A549 (cell line): Measurements from ENCODE around the gene SLC15A3. TPM values are rescaled to one million over a fixed set of nuclear protein-coding genes. Genes with fewer than 3 reads are reported as not detected.

Experiments used
- ATAC-seq, 2 experiments: fragments of 200-7000 bp in 1 of 2; fragments of >200 bp in 1 of 2; cut with Nextera tagmentation in 1 of 2; cut with Tn5 transposase in 1 of 2; 3 replicates each; pipeline versions ENCODE4 v1.8.0 to v1.9.1; 2018 to 2020; ENCODE audit warnings: mild to moderate bottlenecking in 1 of 2, moderate library complexity in 1 of 2
- CTCF ChIA-PET: fragments of 300-600 bp; sonication (Branson Sonifier 250); formaldehyde crosslinking; extraction: SDS; loops from one replicate; lab custom pipeline; 2021; ENCODE audit warnings: antibody characterized with exemption, inconsistent platforms; lab: Yijun Ruan, JAX
- POLR2A ChIA-PET: fragments of 350-600 bp; formaldehyde crosslinking; extraction: SDS; loops from one replicate; lab custom pipeline; 2021; ENCODE audit warnings: antibody characterized with exemption, inconsistent platforms; lab: Yijun Ruan, JAX
- DNase-seq, 2 experiments: peaks; one replicate each; pipeline versions ENCODE4 v3.0.0 to v3.0.0-alpha.2; 2011 to 2016; ENCODE audit warnings: low read depth in 1 of 2, low spot score in 1 of 2
- FAIRE-seq: peaks from 2 replicates; lab custom pipeline; 2011; peaks lifted over from hg19 to GRCh38; lab: Jason Lieb, UNC
- H3K27ac ChIP-seq, 2 experiments: fragments of >200 bp; sonication (Bioruptor Twin); formaldehyde crosslinking; 3 replicates each; pipeline ENCODE4 v1.5.1; 2016 to 2017
- H3K4me1 ChIP-seq: fragments of >200 bp; sonication (Bioruptor Twin); formaldehyde crosslinking; 3 replicates; pipeline ENCODE4 v1.6.1; 2016
- H3K4me2 ChIP-seq: fragments of >200 bp; sonication (Bioruptor Twin); formaldehyde crosslinking; 3 replicates; pipeline ENCODE4 v1.6.1; 2016
- H3K4me3 ChIP-seq: fragments of >200 bp; sonication (Bioruptor Twin); formaldehyde crosslinking; 3 replicates; pipeline ENCODE4 v1.5.1; 2016
- H3K9me3 ChIP-seq: fragments of >200 bp; sonication (Bioruptor Twin); formaldehyde crosslinking; 3 replicates; pipeline ENCODE4 v1.6.1; 2016
- BHLHE40 ChIP-seq: IDR thresholded peaks from 2 replicates; pipeline ENCODE4 v1.6.1; 2012; ENCODE audit warnings: low read depth, low read length, inconsistent platforms
- CBX2 ChIP-seq: fragments of 200-600 bp; sonication (generic); IDR thresholded peaks from 2 replicates; pipeline ENCODE4 v1.6.1; 2016; ENCODE audit warnings: low read depth, mild to moderate bottlenecking, borderline replicate concordance
- CEBPB ChIP-seq, 2 experiments: fragments of >200 bp in 1 of 2; sonication (Bioruptor Twin) in 1 of 2; formaldehyde crosslinking in 1 of 2; IDR thresholded peaks; 2 replicates each; pipeline ENCODE4 v1.6.1; 2012 to 2016
- CHD2 ChIP-seq: fragments of 150-350 bp; IDR thresholded peaks from 2 replicates; pipeline ENCODE4 v1.6.1; 2014; ENCODE audit warnings: low read length; ENCODE audit not compliant: partially characterized antibody
- EP300 ChIP-seq, 2 experiments: fragments of >200 bp; sonication (Bioruptor Twin); formaldehyde crosslinking; IDR thresholded peaks; 2 replicates in 1 of 2; 3 replicates in 1 of 2; pipeline ENCODE4 v1.6.1; 2016 to 2017
- ESRRA ChIP-seq: fragments of 150-350 bp; IDR thresholded peaks from 2 replicates; pipeline ENCODE4 v1.6.1; 2014; ENCODE audit warnings: mild to moderate bottlenecking, low read length, borderline replicate concordance
- GATA3 ChIP-seq: IDR thresholded peaks from 2 replicates; pipeline ENCODE4 v1.6.1; 2012; ENCODE audit warnings: borderline replicate concordance
- JUN ChIP-seq, 2 experiments: fragments of >200 bp; sonication (Bioruptor Twin); formaldehyde crosslinking; IDR thresholded peaks; 2 replicates in 1 of 2; 3 replicates in 1 of 2; pipeline ENCODE4 v1.6.1; 2016 to 2017
- MYC ChIP-seq: IDR thresholded peaks from 2 replicates; pipeline ENCODE4 v1.6.1; 2012; ENCODE audit warnings: mild to moderate bottlenecking, inconsistent platforms, low read length, improper control_type of control experiment, borderline replicate concordance
- NFE2L2 ChIP-seq: fragments of 150-350 bp; conservative IDR thresholded peaks from 2 replicates; pipeline ENCODE4 v1.6.1; 2014; ENCODE audit warnings: low read length
- NPAS2 ChIP-seq: fragments of 250-450 bp; sonication (Bioruptor Pico); IDR thresholded peaks from 2 replicates; pipeline ENCODE4 v1.8.0; 2022; ENCODE audit warnings: mild to moderate bottlenecking, moderate library complexity, borderline replicate concordance
- POLR2A ChIP-seq: IDR thresholded peaks from 2 replicates; pipeline ENCODE4 v1.6.1; 2012; ENCODE audit warnings: mild to moderate bottlenecking, low read length
- RAD21 ChIP-seq, 2 experiments: fragments of >200 bp in 1 of 2; sonication (Bioruptor Twin) in 1 of 2; formaldehyde crosslinking in 1 of 2; IDR thresholded peaks in 1 of 2; conservative IDR thresholded peaks in 1 of 2; 2 replicates in 1 of 2; 3 replicates in 1 of 2; pipeline ENCODE4 v1.6.1; 2012 to 2018; ENCODE audit warnings: inconsistent platforms in 1 of 2
- RCOR1 ChIP-seq: fragments of 150-350 bp; IDR thresholded peaks from 2 replicates; pipeline ENCODE4 v1.6.1; 2014; ENCODE audit warnings: antibody characterized with exemption, low read length, low read depth
- SREBF2 ChIP-seq: fragments of 450-650 bp; IDR thresholded peaks from 2 replicates; pipeline ENCODE4 v1.6.1; 2014; ENCODE audit warnings: mild to moderate bottlenecking, moderate library complexity
- TP53 ChIP-seq: fragments of 250-450 bp; sonication (Bioruptor Pico); IDR thresholded peaks from 2 replicates; pipeline ENCODE4 v1.5.0; 2021; ENCODE audit warnings: mild to moderate bottlenecking, moderate library complexity
- ZC3H11A ChIP-seq: fragments of 450-650 bp; IDR thresholded peaks from 2 replicates; pipeline ENCODE4 v1.6.1; 2014; ENCODE audit warnings: antibody characterized with exemption, mild to moderate bottlenecking
- ZFP36 ChIP-seq: fragments of 450-650 bp; IDR thresholded peaks from 2 replicates; pipeline ENCODE4 v1.6.1; 2014; ENCODE audit warnings: borderline replicate concordance; ENCODE audit not compliant: partially characterized antibody
- WGBS: methylation state at CpG from one replicate; pipeline ENCODE4 v1.1.6; 2017; ENCODE audit errors: missing lambda C conversion rate; 5-methylcytosine and 5-hydroxymethylcytosine counted together
- polyA plus RNA-seq, 4 experiments: library from polyadenylated mRNA; depleted of rRNA in 3 of 4; stranded (reverse); fragments of >200 nt; fragmentation: RNase III in 1 of 4; extraction: RNeasy Plus Mini Kit Qiagen cat#74134 plus additional on column Dnase treatment in 1 of 4; gene quantifications; 2 replicates in 3 of 4; 3 replicates in 1 of 4; pipeline ENCODE4 v1.2.3, GENCODE V29; 2011 to 2017
- TF ChIP-seq, protein P1 (sequence below): fragments of >200 bp; sonication (Bioruptor Twin); formaldehyde crosslinking; IDR thresholded peaks from 3 replicates; pipeline ENCODE4 v1.6.1; 2016
- TF ChIP-seq, protein P2 (sequence below): fragments of >200 bp; sonication (Bioruptor Twin); formaldehyde crosslinking; IDR thresholded peaks from 2 replicates; pipeline ENCODE4 v1.6.1; 2016
- TF ChIP-seq, protein P3 (sequence below): fragments of 450-650 bp; IDR thresholded peaks from 2 replicates; pipeline ENCODE4 v1.6.1; 2014; ENCODE audit warnings: antibody characterized with exemption
- TF ChIP-seq, protein P4 (sequence below): fragments of 250-450 bp; sonication (Bioruptor Pico); IDR thresholded peaks from 2 replicates; pipeline ENCODE4 v1.5.0; 2021; ENCODE audit warnings: mild to moderate bottlenecking, moderate library complexity, borderline replicate concordance
- TF ChIP-seq, protein P5 (sequence below): fragments of 250-450 bp; sonication (Bioruptor Pico); IDR thresholded peaks from 2 replicates; pipeline ENCODE4 v1.5.0; 2020; ENCODE audit warnings: low read depth, mild to moderate bottlenecking, moderate library complexity
- TF ChIP-seq, protein P6 (sequence below): IDR thresholded peaks from 2 replicates; pipeline ENCODE4 v1.6.1; 2012
- TF ChIP-seq, protein P7 (sequence below): IDR thresholded peaks from 2 replicates; pipeline ENCODE4 v1.6.1; 2012

The SLC15A3 gene
- polyA plus RNA-seq, 2 of the 4 experiments (the other 2 are of a cell fraction), result not detected

DNA sequence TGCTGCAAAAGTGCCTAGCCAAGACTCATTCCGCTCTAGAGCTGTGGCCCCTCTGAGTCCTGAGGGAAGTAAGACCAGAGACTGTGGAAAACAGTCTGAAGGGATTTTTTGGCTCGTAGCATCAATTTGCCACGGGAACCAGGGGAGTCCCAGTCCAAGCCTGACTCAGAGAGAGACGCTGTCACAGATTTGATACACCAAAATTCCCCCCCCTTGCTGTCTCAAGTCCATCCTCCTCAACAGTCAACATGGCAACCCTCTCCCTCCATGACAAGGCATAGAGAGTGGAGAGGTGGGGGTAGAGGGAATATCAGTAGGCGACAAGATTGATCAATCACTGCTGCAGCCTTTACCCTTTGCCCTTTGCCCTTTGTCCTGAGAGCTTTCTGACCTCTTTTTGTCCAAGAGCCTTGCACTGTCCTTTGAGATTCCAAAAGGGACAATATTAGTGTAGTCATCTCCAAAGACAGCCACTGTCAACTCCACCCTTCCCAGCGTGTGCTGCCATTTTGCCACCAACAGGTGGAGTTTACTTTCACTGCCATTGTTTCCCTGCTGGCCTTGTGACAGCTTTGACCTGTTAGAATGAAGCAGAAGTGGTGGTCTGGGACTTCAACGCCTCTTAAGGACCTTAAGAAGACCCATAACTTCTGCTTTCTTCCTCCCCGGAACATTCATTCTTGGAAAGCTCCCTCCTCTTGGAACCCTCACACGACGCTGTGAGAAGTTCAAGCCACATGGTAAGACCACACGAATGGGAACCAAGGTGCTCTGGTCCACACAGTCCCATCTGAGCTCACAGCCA, 7.3 kb downstream of the SLC15A3 start:
- no peak overlapping the region for H3K4me2 ChIP-seq
- peak; percentile 25 for DNase-seq
- H3K4me1 ChIP-seq, result no peaks in the 10 kb centered on the region
- H3K4me3 ChIP-seq, result no peak overlapping the region
- whole genome bisulfite sequencing, result 61% methylated on average over 11 of the region's 11 CpGs
- ATAC-seq, result peak in 1 of 2 experiments; percentile 44; a peak in 2 of 6 replicates
- H3K9me3 ChIP-seq, result no peaks in the 10 kb centered on the region
- no peak overlapping the region for H3K27ac ChIP-seq
- no peak for TF ChIP-seq NPAS2
- TF ChIP-seq, protein P1, sequence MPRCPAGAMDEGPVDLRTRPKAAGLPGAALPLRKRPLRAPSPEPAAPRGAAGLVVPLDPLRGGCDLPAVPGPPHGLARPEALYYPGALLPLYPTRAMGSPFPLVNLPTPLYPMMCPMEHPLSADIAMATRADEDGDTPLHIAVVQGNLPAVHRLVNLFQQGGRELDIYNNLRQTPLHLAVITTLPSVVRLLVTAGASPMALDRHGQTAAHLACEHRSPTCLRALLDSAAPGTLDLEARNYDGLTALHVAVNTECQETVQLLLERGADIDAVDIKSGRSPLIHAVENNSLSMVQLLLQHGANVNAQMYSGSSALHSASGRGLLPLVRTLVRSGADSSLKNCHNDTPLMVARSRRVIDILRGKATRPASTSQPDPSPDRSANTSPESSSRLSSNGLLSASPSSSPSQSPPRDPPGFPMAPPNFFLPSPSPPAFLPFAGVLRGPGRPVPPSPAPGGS, result no peak
- TF ChIP-seq ZFP36, result no peak
- no peak for TF ChIP-seq SREBF2
- no peak for TF ChIP-seq MYC
- TF ChIP-seq, protein P2, sequence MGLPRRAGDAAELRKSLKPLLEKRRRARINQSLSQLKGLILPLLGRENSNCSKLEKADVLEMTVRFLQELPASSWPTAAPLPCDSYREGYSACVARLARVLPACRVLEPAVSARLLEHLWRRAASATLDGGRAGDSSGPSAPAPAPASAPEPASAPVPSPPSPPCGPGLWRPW, result no peak
- TF ChIP-seq TP53 (CRISPR knock-in tag), result no peak
- TF ChIP-seq, protein P3, sequence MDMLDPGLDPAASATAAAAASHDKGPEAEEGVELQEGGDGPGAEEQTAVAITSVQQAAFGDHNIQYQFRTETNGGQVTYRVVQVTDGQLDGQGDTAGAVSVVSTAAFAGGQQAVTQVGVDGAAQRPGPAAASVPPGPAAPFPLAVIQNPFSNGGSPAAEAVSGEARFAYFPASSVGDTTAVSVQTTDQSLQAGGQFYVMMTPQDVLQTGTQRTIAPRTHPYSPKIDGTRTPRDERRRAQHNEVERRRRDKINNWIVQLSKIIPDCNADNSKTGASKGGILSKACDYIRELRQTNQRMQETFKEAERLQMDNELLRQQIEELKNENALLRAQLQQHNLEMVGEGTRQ, result no peak
- TF ChIP-seq, protein P4, sequence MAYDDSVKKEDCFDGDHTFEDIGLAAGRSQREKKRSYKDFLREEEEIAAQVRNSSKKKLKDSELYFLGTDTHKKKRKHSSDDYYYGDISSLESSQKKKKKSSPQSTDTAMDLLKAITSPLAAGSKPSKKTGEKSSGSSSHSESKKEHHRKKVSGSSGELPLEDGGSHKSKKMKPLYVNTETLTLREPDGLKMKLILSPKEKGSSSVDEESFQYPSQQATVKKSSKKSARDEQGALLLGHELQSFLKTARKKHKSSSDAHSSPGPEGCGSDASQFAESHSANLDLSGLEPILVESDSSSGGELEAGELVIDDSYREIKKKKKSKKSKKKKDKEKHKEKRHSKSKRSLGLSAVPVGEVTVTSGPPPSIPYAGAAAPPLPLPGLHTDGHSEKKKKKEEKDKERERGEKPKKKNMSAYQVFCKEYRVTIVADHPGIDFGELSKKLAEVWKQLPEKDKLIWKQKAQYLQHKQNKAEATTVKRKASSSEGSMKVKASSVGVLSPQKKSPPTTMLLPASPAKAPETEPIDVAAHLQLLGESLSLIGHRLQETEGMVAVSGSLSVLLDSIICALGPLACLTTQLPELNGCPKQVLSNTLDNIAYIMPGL (CRISPR knock-in tag), result no peak
- TF ChIP-seq CBX2, result no peak
- no peak for TF ChIP-seq RAD21 (conservative IDR thresholded peaks at IDR 0.05 in 1 of 2, IDR thresholded peaks at IDR 0.05 in 1 of 2)
- POLR2A ChIA-PET, result no interaction called here
- CTCF ChIA-PET, result interaction anchor here (1.2 to 1.5 kb wide), 2 partner anchors 17 to 186 kb away, joined by 3 to 4 read pairs; no protein-coding TSS in a partner anchor
- FAIRE-seq, result no peak

DNA sequence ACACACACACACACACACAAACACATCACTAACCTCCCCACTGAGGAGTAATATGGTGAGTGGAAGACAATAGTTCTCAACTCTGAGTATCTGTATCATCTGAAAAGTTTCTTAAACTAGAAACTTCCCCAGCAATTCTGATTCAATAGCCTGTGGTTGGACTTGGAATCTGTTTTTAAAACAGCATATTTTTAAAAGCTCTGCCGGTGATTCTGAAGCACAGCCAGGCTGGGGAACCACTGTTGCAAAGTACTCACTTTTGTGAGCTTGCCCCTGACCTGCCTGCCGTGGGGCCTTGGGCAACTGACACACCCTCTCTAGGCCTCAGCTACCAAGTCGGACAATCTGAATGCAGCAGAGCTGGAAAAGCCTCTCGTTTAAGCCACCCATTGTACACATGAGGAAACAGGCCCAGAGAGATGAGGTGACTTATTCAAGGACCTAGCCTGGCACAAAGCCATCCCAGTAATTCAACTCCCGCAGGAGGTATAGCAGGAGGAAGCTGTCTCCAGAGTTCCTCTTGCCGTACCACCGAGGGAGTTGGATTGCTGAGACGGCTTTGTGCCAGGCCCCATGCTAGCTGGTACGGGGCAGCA, 8.9 kb downstream of the SLC15A3 start:
- no peak for FAIRE-seq
- WGBS, result 60% methylated on average over 7 of the region's 9 CpGs
- CTCF ChIA-PET, result interaction anchor here (0.6 to 4.3 kb wide), 4 partner anchors 27 to 187 kb away, joined by 3 to 10 read pairs (median 4); no protein-coding TSS in a partner anchor

DNA sequence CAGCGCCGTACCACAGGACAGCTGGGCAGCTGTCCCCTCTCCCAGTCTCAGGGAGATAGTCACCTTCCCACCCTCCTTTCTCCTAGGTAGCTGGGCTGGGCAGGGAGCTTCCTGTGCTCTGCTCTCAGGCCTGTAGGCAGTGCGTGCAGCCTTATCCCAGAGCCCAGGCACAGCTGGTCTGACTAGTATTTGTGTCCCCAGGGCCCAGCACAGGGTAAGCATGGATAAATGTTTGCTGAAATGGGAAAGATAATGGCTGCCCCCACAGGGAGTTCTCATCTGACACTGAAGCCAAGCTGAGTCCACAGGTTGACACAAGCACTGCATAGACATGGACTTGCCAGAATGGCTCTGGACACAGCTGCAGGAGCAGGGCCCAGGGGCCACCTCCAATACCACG, 9.8 kb downstream of the SLC15A3 start:
- Histone ChIP-seq H3K4me3 (no peak overlapping the region), H3K27ac (no peak overlapping the region), H3K4me2 (no peak overlapping the region), H3K4me1 (no peaks in the 10 kb centered on the region), H3K9me3 (no peaks in the 10 kb centered on the region)
- POLR2A ChIA-PET, result no interaction called here
- CTCF ChIA-PET, result interaction anchor here (0.8 to 4.3 kb wide), 4 partner anchors 9 to 180 kb away, joined by 3 to 10 read pairs (median 5); no protein-coding TSS in a partner anchor
- no peak for DNase-seq
- 53% methylated on average over 4 of the region's 4 CpGs for WGBS
- no peak for ATAC-seq
- no peak for FAIRE-seq
- TF ChIP-seq CEBPB (IDR thresholded peaks at IDR 0.05) (no peak), CBX2 (no peak), POLR2A (no peak), EP300 (IDR thresholded peaks at IDR 0.05) (no peak), CHD2 (no peak), GATA3 (no peak), RCOR1 (no peak), SREBF2 (no peak)
- TF ChIP-seq, protein P5, sequence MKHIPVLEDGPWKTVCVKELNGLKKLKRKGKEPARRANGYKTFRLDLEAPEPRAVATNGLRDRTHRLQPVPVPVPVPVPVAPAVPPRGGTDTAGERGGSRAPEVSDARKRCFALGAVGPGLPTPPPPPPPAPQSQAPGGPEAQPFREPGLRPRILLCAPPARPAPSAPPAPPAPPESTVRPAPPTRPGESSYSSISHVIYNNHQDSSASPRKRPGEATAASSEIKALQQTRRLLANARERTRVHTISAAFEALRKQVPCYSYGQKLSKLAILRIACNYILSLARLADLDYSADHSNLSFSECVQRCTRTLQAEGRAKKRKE, result no peak
- TF ChIP-seq, protein P6, sequence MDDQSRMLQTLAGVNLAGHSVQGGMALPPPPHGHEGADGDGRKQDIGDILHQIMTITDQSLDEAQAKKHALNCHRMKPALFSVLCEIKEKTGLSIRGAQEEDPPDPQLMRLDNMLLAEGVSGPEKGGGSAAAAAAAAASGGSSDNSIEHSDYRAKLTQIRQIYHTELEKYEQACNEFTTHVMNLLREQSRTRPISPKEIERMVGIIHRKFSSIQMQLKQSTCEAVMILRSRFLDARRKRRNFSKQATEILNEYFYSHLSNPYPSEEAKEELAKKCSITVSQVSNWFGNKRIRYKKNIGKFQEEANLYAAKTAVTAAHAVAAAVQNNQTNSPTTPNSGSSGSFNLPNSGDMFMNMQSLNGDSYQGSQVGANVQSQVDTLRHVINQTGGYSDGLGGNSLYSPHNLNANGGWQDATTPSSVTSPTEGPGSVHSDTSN, result no peak

More for the DNA sequence above, 8.9 kb downstream of the SLC15A3 start:
- Histone ChIP-seq H3K4me3 (no peak overlapping the region), H3K4me2 (no peak overlapping the region), H3K27ac (no peak overlapping the region), H3K9me3 (no peaks in the 10 kb centered on the region), H3K4me1 (no peaks in the 10 kb centered on the region)
- POLR2A ChIA-PET, result no interaction called here
- TF ChIP-seq NFE2L2 (no peak), ESRRA (no peak), JUN (IDR thresholded peaks at IDR 0.05) (no peak), TP53 (CRISPR knock-in tag) (no peak), ZC3H11A (no peak), BHLHE40 (no peak), RAD21 (conservative IDR thresholded peaks at IDR 0.05 in 1 of 2, IDR thresholded peaks at IDR 0.05 in 1 of 2) (no peak)
- TF ChIP-seq, protein P7, sequence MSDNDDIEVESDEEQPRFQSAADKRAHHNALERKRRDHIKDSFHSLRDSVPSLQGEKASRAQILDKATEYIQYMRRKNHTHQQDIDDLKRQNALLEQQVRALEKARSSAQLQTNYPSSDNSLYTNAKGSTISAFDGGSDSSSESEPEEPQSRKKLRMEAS, result no peak
- ATAC-seq (no peak), DNase-seq (no peak)
